ENCODE measurements around the gene MPIG6B.
"Not testable (repeated sequence)": the region's sequence is repeated elsewhere in the genome, so short reads cannot be mapped to it uniquely, and the experiment has no call there.

MPIG6B gene

GRCh38 chr6:31708224-31708623 lies 14.9 kb upstream of the MPIG6B start:
- H3K36me3 ChIP-seq = no peaks in the 10 kb centered on the region
- peaks cover 21 to 23% of the 10 kb centered on the region in 2 experiments for H3K4me1 ChIP-seq (ENCODE audit: control insufficient read depth in 1 of 2, insufficient read depth in 1 of 2, low read depth in 1 of 2, low read length in 1 of 2)
- no peak overlapping the region for H3K4me3 ChIP-seq (ENCODE audit: low read depth in 1 of 2, low read length in 1 of 2)
- no peak overlapping the region for H3K27ac ChIP-seq
- H3K9me3 ChIP-seq = no peaks in the 10 kb centered on the region
- no peaks in the 10 kb centered on the region for H3K27me3 ChIP-seq
- TF ChIP-seq CTCF (IDR thresholded peaks at IDR 0.05) = no peak

GRCh38 chr6:31709157-31709556 lies 14.0 kb upstream of the MPIG6B start:
- not testable (repeated sequence) for H3K4me3 ChIP-seq (ENCODE audit: low read depth in 1 of 2, low read length in 1 of 2); H3K27ac ChIP-seq; H3K36me3 ChIP-seq; H3K9me3 ChIP-seq; H3K27me3 ChIP-seq
- H3K4me1 ChIP-seq (ENCODE audit: control insufficient read depth in 1 of 2, insufficient read depth in 1 of 2, low read depth in 1 of 2, low read length in 1 of 2) = peaks cover 14 to 15% of the 10 kb centered on the region in 2 experiments

GRCh38 chr6:31710523-31711219 lies 12.5 kb upstream of the MPIG6B start:
- Histone ChIP-seq H3K27ac (peak overlapping the region; percentile 34), H3K27me3 (no peaks in the 10 kb centered on the region), H3K9me3 (no peaks in the 10 kb centered on the region), H3K36me3 (no peaks in the 10 kb centered on the region), H3K4me3 (ENCODE audit: low read depth in 1 of 2, low read length in 1 of 2) (peak overlapping the region in 1 of 2 experiments; percentile 8), H3K4me1 (ENCODE audit: control insufficient read depth in 1 of 2, insufficient read depth in 1 of 2, low read depth in 1 of 2, low read length in 1 of 2) (peaks cover 14 to 15% of the 10 kb centered on the region in 2 experiments)
- TF ChIP-seq CTCF (IDR thresholded peaks at IDR 0.05) = no peak

GRCh38 chr6:31711233-31711632 lies 11.9 kb upstream of the MPIG6B start:
- H3K9me3 ChIP-seq = no peaks in the 10 kb centered on the region
- H3K27me3 ChIP-seq = no peaks in the 10 kb centered on the region
- peaks cover 14 to 15% of the 10 kb centered on the region in 2 experiments for H3K4me1 ChIP-seq (ENCODE audit: control insufficient read depth in 1 of 2, insufficient read depth in 1 of 2, low read depth in 1 of 2, low read length in 1 of 2)
- H3K27ac ChIP-seq = peak overlapping the region; percentile 34
- H3K4me3 ChIP-seq (ENCODE audit: low read depth in 1 of 2, low read length in 1 of 2) = peak overlapping the region in 1 of 2 experiments; percentile 8
- no peak for TF ChIP-seq CTCF (IDR thresholded peaks at IDR 0.05)
- H3K36me3 ChIP-seq = no peaks in the 10 kb centered on the region

- no peaks in the 10 kb centered on the region for H3K27me3 ChIP-seq
- H3K9me3 ChIP-seq = no peaks in the 10 kb centered on the region
- no peaks in the 10 kb centered on the region for H3K36me3 ChIP-seq
- no peak for TF ChIP-seq CTCF (IDR thresholded peaks at IDR 0.05)
- peaks cover 14 to 15% of the 10 kb centered on the region in 2 experiments for H3K4me1 ChIP-seq (ENCODE audit: control insufficient read depth in 1 of 2, insufficient read depth in 1 of 2, low read depth in 1 of 2, low read length in 1 of 2)
- H3K27ac ChIP-seq = no peak overlapping the region
- H3K4me3 ChIP-seq (ENCODE audit: low read depth in 1 of 2, low read length in 1 of 2) = no peak overlapping the region
Measured at GRCh38 chr6:31712296-31712695, 10.9 kb upstream of the MPIG6B start.

- Histone ChIP-seq H3K27ac (no peak overlapping the region), H3K27me3 (no peaks in the 10 kb centered on the region), H3K4me1 (ENCODE audit: control insufficient read depth in 1 of 2, insufficient read depth in 1 of 2, low read depth in 1 of 2, low read length in 1 of 2) (peaks cover 14 to 15% of the 10 kb centered on the region in 2 experiments), H3K4me3 (ENCODE audit: low read depth in 1 of 2, low read length in 1 of 2) (no peak overlapping the region), H3K36me3 (no peaks in the 10 kb centered on the region), H3K9me3 (no peaks in the 10 kb centered on the region)
- no peak for TF ChIP-seq CTCF (IDR thresholded peaks at IDR 0.05)
Measured at GRCh38 chr6:31713465-31713864, 9.7 kb upstream of the MPIG6B start.
